GM23338 (cell line): ENCODE results near the gene CENPV. TPM values are rescaled to one million over a fixed set of nuclear protein-coding genes. Genes with fewer than 3 reads are reported as not detected.

Experiments used
- ATAC-seq: fragments of 200-7000 bp; cut with Tn5 transposase; 3 replicates; pipeline ENCODE4 v1.9.1; 2020
- DNase-seq: peaks from one replicate; pipeline ENCODE4 v3.0.0-alpha.2; 2015; ENCODE audit warnings: low spot score
- H2AFZ ChIP-seq: fragments of 200-600 bp; sonication (generic); 2 replicates; pipeline ENCODE4 v1.8.0; 2016; ENCODE audit warnings: antibody characterized with exemption, mild to moderate bottlenecking, moderate library complexity
- H3F3A ChIP-seq: fragments of 200-600 bp; sonication (generic); replicated peaks from 2 replicates; pipeline ENCODE4 v1.8.0; 2017; ENCODE audit warnings: antibody characterized with exemption, mixed run types, low read depth
- H3K27ac ChIP-seq: fragments of 200-600 bp; sonication (generic); 2 replicates; pipeline ENCODE4 v1.6.1; 2016; ENCODE audit warnings: low read depth
- H3K27me3 ChIP-seq: fragments of 200-600 bp; sonication (generic); 2 replicates; pipeline ENCODE4 v1.8.0; 2016; ENCODE audit warnings: mild to moderate bottlenecking, mixed run types, moderate library complexity; ENCODE audit not compliant: insufficient read depth
- H3K36me3 ChIP-seq: fragments of 200-600 bp; sonication (generic); 2 replicates; pipeline ENCODE4 v1.8.0; 2016; ENCODE audit warnings: mild to moderate bottlenecking; ENCODE audit not compliant: insufficient read depth
- H3K4me1 ChIP-seq: fragments of 200-600 bp; sonication (generic); 2 replicates; pipeline ENCODE4 v1.8.0; 2016; ENCODE audit warnings: mild to moderate bottlenecking, moderate library complexity; ENCODE audit not compliant: insufficient read depth
- H3K4me2 ChIP-seq: fragments of 200-600 bp; sonication (generic); 2 replicates; pipeline ENCODE4 v1.7.1; 2017; ENCODE audit warnings: mixed run types
- H3K4me3 ChIP-seq: fragments of 200-600 bp; sonication (generic); 2 replicates; pipeline ENCODE4 v1.6.1; 2016; ENCODE audit warnings: mixed run types
- H3K79me2 ChIP-seq: fragments of 200-600 bp; sonication (generic); replicated peaks from 2 replicates; pipeline ENCODE4 v1.8.0; 2017; ENCODE audit warnings: mild to moderate bottlenecking; ENCODE audit not compliant: insufficient read depth
- H3K9me2 ChIP-seq: fragments of 200-600 bp; sonication (generic); 2 replicates; pipeline ENCODE4 v1.8.0; 2017; ENCODE audit not compliant: insufficient read depth
- H4K20me1 ChIP-seq: fragments of 200-600 bp; sonication (generic); replicated peaks from 2 replicates; pipeline ENCODE4 v1.8.0; 2017; ENCODE audit warnings: mild to moderate bottlenecking; ENCODE audit not compliant: insufficient read depth
- H3K27ac Mint-ChIP-seq: 2 replicates; pipeline ENCODE4 v1.8.0; 2020; ENCODE audit warnings: inconsistent platforms, mild to moderate bottlenecking, moderate library complexity, mixed read lengths
- H3K27me3 Mint-ChIP-seq: 3 replicates; pipeline ENCODE4 v1.8.0; 2022; ENCODE audit warnings: low read depth, mild to moderate bottlenecking, moderate library complexity, mixed read lengths, inconsistent platforms; ENCODE audit not compliant: insufficient read depth, poor library complexity
- H3K36me3 Mint-ChIP-seq: 3 replicates; pipeline ENCODE4 v1.8.0; 2021; ENCODE audit warnings: low read depth, mild to moderate bottlenecking, inconsistent platforms, moderate library complexity, mixed read lengths
- H3K4me1 Mint-ChIP-seq: 3 replicates; pipeline ENCODE4 v1.8.0; 2020; ENCODE audit warnings: mild to moderate bottlenecking, inconsistent platforms, mixed read lengths
- H3K4me3 Mint-ChIP-seq: 3 replicates; pipeline ENCODE4 v1.8.0; 2021; ENCODE audit warnings: moderate library complexity, mild to moderate bottlenecking, inconsistent platforms, mixed read lengths
- H3K9me3 Mint-ChIP-seq: 3 replicates; pipeline ENCODE4 v1.8.0; 2020; ENCODE audit warnings: moderate library complexity, mild to moderate bottlenecking, inconsistent platforms, mixed read lengths
- CREB1 ChIP-seq: fragments of 250-450 bp; sonication (Bioruptor Pico); IDR thresholded peaks from 2 replicates; pipeline ENCODE4 v1.5.0; 2020; ENCODE audit warnings: low read depth, mild to moderate bottlenecking, moderate library complexity
- CTCF ChIP-seq, 2 experiments: fragments of 200-600 bp in 1 of 2; sonication (generic) in 1 of 2; conservative IDR thresholded peaks; 2 replicates each; pipeline versions ENCODE4 v1.5.1 to v1.6.1; 2016 to 2017; ENCODE audit warnings: antibody characterized with exemption in 2 of 2, low read depth in 2 of 2, mild to moderate bottlenecking in 2 of 2, moderate library complexity in 1 of 2
- ETS1 ChIP-seq: IDR thresholded peaks from 2 replicates; pipeline ENCODE4 v1.6.1; 2016; ENCODE audit warnings: antibody characterized with exemption
- EZH2 ChIP-seq: fragments of 200-600 bp; sonication (generic); IDR thresholded peaks from one replicate; pipeline ENCODE4 v1.8.0; 2017; ENCODE audit warnings: antibody characterized with exemption, mild to moderate bottlenecking, low read depth; ENCODE audit not compliant: unreplicated experiment
- EZH2phosphoT487 ChIP-seq: fragments of 200-600 bp; sonication (generic); IDR thresholded peaks from one replicate; pipeline ENCODE4 v1.8.1; 2018; ENCODE audit warnings: antibody characterized with exemption; ENCODE audit not compliant: unreplicated experiment
- JUNB ChIP-seq: IDR thresholded peaks from one replicate; pipeline ENCODE4 v1.6.1; 2016; ENCODE audit warnings: antibody characterized with exemption; ENCODE audit not compliant: unreplicated experiment
- NANOG ChIP-seq: IDR thresholded peaks from 2 replicates; pipeline ENCODE4 v1.6.1; 2016; ENCODE audit warnings: antibody characterized with exemption, borderline replicate concordance
- POLR2AphosphoS5 ChIP-seq: IDR thresholded peaks from 2 replicates; pipeline ENCODE4 v1.6.1; 2016; ENCODE audit warnings: antibody characterized with exemption, low read depth
- REST ChIP-seq: IDR thresholded peaks from one replicate; pipeline ENCODE4 v1.6.1; 2018; ENCODE audit warnings: antibody characterized with exemption; ENCODE audit not compliant: unreplicated experiment
- STAT1 ChIP-seq: IDR thresholded peaks from one replicate; pipeline ENCODE4 v1.6.1; 2016; ENCODE audit warnings: antibody characterized with exemption; ENCODE audit not compliant: unreplicated experiment
- ZNF331 ChIP-seq: fragments of 250-450 bp; sonication (Bioruptor Pico); IDR thresholded peaks from 2 replicates; pipeline ENCODE4 v1.5.0; 2020; ENCODE audit warnings: low read depth, mild to moderate bottlenecking, moderate library complexity
- polyA plus RNA-seq: library from polyadenylated mRNA; unstranded; fragments of >200 nt; fragmentation: Nextera tagmentation; extraction: Ambion mirVana; gene quantifications from 2 replicates; pipeline ENCODE4 v1.2.1, GENCODE V29; 2016
- total RNA-seq: library from RNA; depleted of rRNA; stranded (reverse); fragments of >200 nt; shearing (Covaris generic); gene quantifications from 2 replicates; pipeline ENCODE4 v1.2.3, GENCODE V29; 2014

Gene CENPV
- total and polyA plus RNA-seq, 2 experiments from 2014 or later, result 139 to 300 TPM

- TF ChIP-seq CREB1 (CRISPR knock-in tag), result peak; percentile 93
- no peak for TF ChIP-seq JUNB
- TF ChIP-seq REST, result no peak
- peak; percentile 75 for TF ChIP-seq ETS1
- peak in 1 of 2 experiments; percentile 15; a peak in 1 of 4 replicates for TF ChIP-seq CTCF (conservative IDR thresholded peaks at IDR 0.05; ENCODE audit: low read depth in 2 of 2)
- TF ChIP-seq EZH2phosphoT487, result no peak
- TF ChIP-seq ZNF331 (CRISPR knock-in tag), result no peak
- no peak for TF ChIP-seq STAT1
- no peak for TF ChIP-seq EZH2
- TF ChIP-seq POLR2AphosphoS5, result peak; percentile 99
- no peak for TF ChIP-seq NANOG
Measured at GRCh38 chr17:16380640-16381495, 27.6 kb upstream of the CENPV start, which contains the start of gene UBB (continued).

GRCh38 chr17:16379654-16380053 lies 26.4 kb upstream of the CENPV start:
- H2AFZ ChIP-seq, result no peak overlapping the region
- DNase-seq (no peak), ATAC-seq (no peak)
- peaks cover 31% of the 10 kb centered on the region for H3K4me1 Mint-ChIP-seq
- peaks cover 24% of the 10 kb centered on the region for H3F3A ChIP-seq
- no peak overlapping the region for H3K4me3 ChIP-seq
- H3K4me3 Mint-ChIP-seq, result no peak overlapping the region
- no peaks in the 10 kb centered on the region; the same call in 2 of the 3 replicates for H3K9me3 Mint-ChIP-seq
- peaks cover 5% of the 10 kb centered on the region for H3K4me1 ChIP-seq
- no peaks in the 10 kb centered on the region for H3K27me3 ChIP-seq
- no peak overlapping the region for H3K27ac Mint-ChIP-seq
- H3K27me3 Mint-ChIP-seq, result peaks cover 12% of the 10 kb centered on the region
- H4K20me1 ChIP-seq, result peaks cover 3% of the 10 kb centered on the region; the same call in 1 of the 2 replicates
- H3K9me2 ChIP-seq, result no peaks in the 10 kb centered on the region
- H3K36me3 Mint-ChIP-seq, result peaks cover 41% of the 10 kb centered on the region
- H3K79me2 ChIP-seq, result peaks cover 23% of the 10 kb centered on the region
- H3K4me2 ChIP-seq, result no peak overlapping the region; the same call in 1 of the 2 replicates
- H3K36me3 ChIP-seq, result peaks cover 11% of the 10 kb centered on the region; the same call in 1 of the 2 replicates
- 0 out of 2 replicates have a peak overlapping the region, but pooled peaks have one; percentile 39 for H3K27ac ChIP-seq
- TF ChIP-seq CREB1 (CRISPR knock-in tag), result no peak
- TF ChIP-seq STAT1, result no peak
